HCT116 (cell line): ENCODE results near the gene COX6B2. TPM values are rescaled to one million over a fixed set of nuclear protein-coding genes. Genes with fewer than 3 reads are reported as not detected.

ENCODE experiments used
- ATAC-seq: fragments of 200-7000 bp; cut with Tn5 transposase; 2 replicates; pipeline ENCODE4 v1.9.1; 2020; ENCODE audit warnings: mild to moderate bottlenecking, moderate library complexity
- BruUV-seq: library from RNA; stranded (reverse); fragments of 400-500 nt; replicated peaks from 2 replicates; lab custom pipeline; 2021; lab: Mats Ljungman, UMichigan
- CTCF ChIA-PET: fragments of 300-600 bp; sonication (Branson Sonifier 250); formaldehyde crosslinking; loops from one replicate; lab custom pipeline; 2021; ENCODE audit warnings: antibody characterized with exemption; lab: Charles Lee
- POLR2A ChIA-PET: fragments of 300-600, 350-600 bp; sonication (Branson Sonifier 250); formaldehyde crosslinking; loops from one replicate; lab custom pipeline; 2021; ENCODE audit warnings: antibody characterized with exemption; lab: Charles Lee
- RAD21 ChIA-PET, 2 experiments: fragments of 300-600 bp; sonication (Branson Sonifier 250); formaldehyde crosslinking; loops; one replicate each; lab custom pipeline; 2023; ENCODE audit warnings: low total read pairs in 2 of 2; ENCODE audit not compliant: uncharacterized antibody in 2 of 2, unreplicated experiment in 2 of 2, low non-redundant PET in 1 of 2; lab: Charles Lee
- DNase-seq: peaks from one replicate; pipeline ENCODE4 v3.0.0-alpha.2; 2010; ENCODE audit warnings: low read depth, low spot score
- H2AFZ ChIP-seq: fragments of 200-600 bp; shearing (Covaris generic), sonication (generic); 2 replicates; pipeline ENCODE4 v1.6.1; 2017; ENCODE audit warnings: low read depth, mixed run types, mixed read lengths, antibody characterized with exemption, low read length; ENCODE audit not compliant: poor library complexity, severe bottlenecking
- H3K27ac ChIP-seq: 2 replicates; pipeline ENCODE4 v1.5.1; 2012; ENCODE audit warnings: low read depth, low read length
- H3K27me3 ChIP-seq: fragments of 200-600 bp; sonication (generic); 2 replicates; pipeline ENCODE4 v1.6.1; 2016; ENCODE audit warnings: mixed run types, low read length, mixed read lengths; ENCODE audit not compliant: insufficient read depth
- H3K36me3 ChIP-seq, 2 experiments: fragments of 200-500 bp in 1 of 2; fragments of 200-600 bp in 1 of 2; sonication (Bioruptor generic) in 1 of 2; sonication (generic) in 1 of 2; 2 replicates each; pipeline versions ENCODE4 v1.5.1 to v1.6.1; 2014 to 2016; ENCODE audit warnings: low read length in 2 of 2, inconsistent platforms in 1 of 2, mixed read lengths in 1 of 2, mixed run types in 1 of 2; ENCODE audit not compliant: insufficient read depth in 2 of 2, control insufficient read depth in 1 of 2
- H3K4me1 ChIP-seq, 2 experiments: fragments of 200-600 bp in 1 of 2; sonication (generic) in 1 of 2; 2 replicates each; pipeline versions ENCODE4 v1.5.1 to v1.6.1; 2012 to 2017; ENCODE audit warnings: low read length in 2 of 2, inconsistent platforms in 1 of 2, mild to moderate bottlenecking in 1 of 2, mixed read lengths in 1 of 2, mixed run types in 1 of 2, moderate library complexity in 1 of 2; ENCODE audit not compliant: insufficient read depth in 2 of 2, control insufficient read depth in 1 of 2
- H3K4me2 ChIP-seq: fragments of 200-600 bp; sonication (generic); 2 replicates; pipeline ENCODE4 v1.6.1; 2017; ENCODE audit warnings: mixed run types, low read length, mixed read lengths
- H3K4me3 ChIP-seq, 2 experiments: fragments of 200-600 bp in 1 of 2; sonication (generic) in 1 of 2; replicated peaks in 1 of 2; 2 replicates each; pipeline ENCODE4 v1.5.1; 2011 to 2016; ENCODE audit warnings: low read length in 2 of 2, control low read depth in 1 of 2, low read depth in 1 of 2, mild to moderate bottlenecking in 1 of 2, mixed read lengths in 1 of 2, mixed run types in 1 of 2
- H3K79me2 ChIP-seq: fragments of 200-600 bp; sonication (generic); 2 replicates; pipeline ENCODE4 v1.6.1; 2017; ENCODE audit warnings: mild to moderate bottlenecking, mixed run types, low read length, moderate library complexity, mixed read lengths; ENCODE audit not compliant: insufficient read depth
- H3K9ac ChIP-seq: fragments of 200-600 bp; sonication (generic); 2 replicates; pipeline ENCODE4 v1.6.1; 2016; ENCODE audit warnings: low read length, mixed read lengths
- H3K9me2 ChIP-seq: fragments of 200-600 bp; sonication (generic), shearing (Covaris generic); 2 replicates; pipeline ENCODE4 v1.6.1; 2017; ENCODE audit warnings: mixed run types, mild to moderate bottlenecking, moderate library complexity; ENCODE audit not compliant: insufficient read depth
- H3K9me3 ChIP-seq, 2 experiments: fragments of 200-500 bp in 1 of 2; fragments of 200-600 bp in 1 of 2; sonication (Bioruptor generic) in 1 of 2; sonication (generic) in 1 of 2; 2 replicates each; pipeline ENCODE4 v1.6.1; 2014 to 2017; ENCODE audit warnings: low read length in 2 of 2, mixed read lengths in 2 of 2, inconsistent platforms in 1 of 2, low read depth in 1 of 2, mild to moderate bottlenecking in 1 of 2, mixed run types in 1 of 2, moderate library complexity in 1 of 2; ENCODE audit not compliant: control insufficient read depth in 1 of 2, insufficient read depth in 1 of 2
- H4K20me1 ChIP-seq: fragments of 200-600 bp; sonication (generic), shearing (Covaris generic); 2 replicates; pipeline ENCODE4 v1.6.1; 2017; ENCODE audit warnings: mixed run types, mild to moderate bottlenecking, moderate library complexity; ENCODE audit not compliant: insufficient read depth
- CBX3 ChIP-seq: IDR thresholded peaks from 2 replicates; pipeline ENCODE4 v1.6.1; 2012; ENCODE audit warnings: low read depth
- CEBPB ChIP-seq: IDR thresholded peaks from 2 replicates; pipeline ENCODE4 v1.6.1; 2012; ENCODE audit warnings: low read depth
- CTCF ChIP-seq, 3 experiments: fragments of 200-600 bp in 1 of 3; sonication (generic) in 1 of 3; IDR thresholded peaks in 2 of 3; conservative IDR thresholded peaks in 1 of 3; 2 replicates each; pipeline ENCODE4 v1.5.1; 2012 to 2017; ENCODE audit warnings: low read depth in 2 of 3, low read length in 2 of 3, antibody characterized with exemption in 1 of 3, borderline replicate concordance in 1 of 3, control low read depth in 1 of 3, mild to moderate bottlenecking in 1 of 3, mixed read lengths in 1 of 3, mixed run types in 1 of 3, moderate library complexity in 1 of 3; ENCODE audit not compliant: insufficient read depth in 1 of 3
- ELF1 ChIP-seq: IDR thresholded peaks from 2 replicates; pipeline ENCODE4 v1.6.1; 2012; ENCODE audit warnings: low read depth, borderline replicate concordance
- EZH2 ChIP-seq: fragments of 200-600 bp; sonication (generic); IDR thresholded peaks from 2 replicates; pipeline ENCODE4 v1.6.1; 2017; ENCODE audit warnings: antibody characterized with exemption, mixed run types
- MAX ChIP-seq: IDR thresholded peaks from 2 replicates; pipeline ENCODE4 v1.6.1; 2012
- POLR2AphosphoS5 ChIP-seq: IDR thresholded peaks from 2 replicates; pipeline ENCODE4 v1.6.1; 2011; ENCODE audit warnings: mild to moderate bottlenecking, low read depth, low read length, moderate library complexity
- RAD21 ChIP-seq: IDR thresholded peaks from 2 replicates; pipeline ENCODE4 v1.6.1; 2012; ENCODE audit warnings: low read depth, mild to moderate bottlenecking
- SP1 ChIP-seq: IDR thresholded peaks from 2 replicates; pipeline ENCODE4 v1.6.1; 2012; ENCODE audit warnings: low read depth
- TCF7L2 ChIP-seq: IDR thresholded peaks from 2 replicates; pipeline ENCODE4 v1.7.0; 2011; ENCODE audit warnings: borderline replicate concordance, inconsistent platforms; ENCODE audit not compliant: insufficient read depth, insufficient read length; ENCODE audit errors: extremely low read depth
- YY1 ChIP-seq: IDR thresholded peaks from 2 replicates; pipeline ENCODE4 v1.6.1; 2011; ENCODE audit warnings: low read length, low read depth, moderate library complexity, mild to moderate bottlenecking; ENCODE audit not compliant: insufficient replicate concordance; ENCODE audit errors: extremely low read depth
- ZBTB33 ChIP-seq: IDR thresholded peaks from 2 replicates; pipeline ENCODE4 v1.6.1; 2011; ENCODE audit warnings: mild to moderate bottlenecking, low read length, moderate library complexity; ENCODE audit not compliant: insufficient replicate concordance; ENCODE audit errors: extremely low read depth
- ZFX ChIP-seq: fragments of 450-650 bp; IDR thresholded peaks from 2 replicates; pipeline ENCODE4 v1.6.1; 2017
- intact Hi-C: fragments of 100-400 bp; cut with micrococcal nuclease; formaldehyde crosslinking; loops from 2 replicates; pipeline ENCODE4 v1.10.0; 2022
- total RNA-seq: library from RNA; stranded (reverse); gene quantifications from one replicate; pipeline ENCODE4 v1.2.1, GENCODE V29; 2021; ENCODE audit not compliant: unreplicated experiment

COX6B2 gene
- total RNA-seq, 1 experiment from 2014 or later = 2.4 TPM

GRCh38 chr19:55347442-55348009 lies 7.0 kb downstream of the COX6B2 start:
- Histone ChIP-seq H3K9ac (no peak overlapping the region), H3K9me3 (no peaks in the 10 kb centered on the region), H2AFZ (no peak overlapping the region), H3K79me2 (no peaks in the 10 kb centered on the region)
- intact Hi-C loops = no loop called here
- RAD21 ChIA-PET = interaction anchor here in 1 of 2 experiments (0.7 kb wide), 1 partner anchor 20 kb away, joined by 4 read pairs; no protein-coding TSS in a partner anchor
- CTCF ChIA-PET = no interaction called here
- TF ChIP-seq CBX3 (no peak), TCF7L2 (no peak), RAD21 (no peak), CEBPB (no peak), EZH2 (no peak), SP1 (no peak), YY1 (no peak), ELF1 (no peak)
- TF ChIP-seq, all 23 proteins: peak for 0
- no peak for DNase-seq
- Histone ChIP-seq H3K27me3 (no peaks in the 10 kb centered on the region), H3K4me1 (peaks cover 8 to 36% of the 10 kb centered on the region in 2 experiments; a peak in 3 of 4 replicates), H3K27ac (no peak overlapping the region), H3K9me2 (no peaks in the 10 kb centered on the region), H3K36me3 (peaks cover under 1 to 3% of the 10 kb centered on the region in 2 experiments; a peak in 3 of 4 replicates), H3K4me2 (no peak overlapping the region), H4K20me1 (no peaks in the 10 kb centered on the region), H3K4me3 (no peak overlapping the region)
- no peak for ATAC-seq
- POLR2A ChIA-PET = no interaction called here
- no TSS peak for BruUV-seq

GRCh38 chr19:55346725-55347441 lies 7.6 kb downstream of the COX6B2 start:
- peaks cover 4 to 5% of the 10 kb centered on the region in 2 experiments; a peak in 3 of 4 replicates for H3K36me3 ChIP-seq
- no peak overlapping the region for H2AFZ ChIP-seq
- RAD21 ChIA-PET = no interaction called here
- no peaks in the 10 kb centered on the region for H3K9me2 ChIP-seq
- no peaks in the 10 kb centered on the region for H4K20me1 ChIP-seq
- H3K27me3 ChIP-seq = no peaks in the 10 kb centered on the region
- H3K9ac ChIP-seq = no peak overlapping the region
- POLR2A ChIA-PET = no interaction called here
- no peak overlapping the region for H3K4me2 ChIP-seq
- no peak overlapping the region for H3K4me3 ChIP-seq
- no peak overlapping the region; the same call in 1 of the 2 replicates for H3K27ac ChIP-seq
- no peaks in the 10 kb centered on the region for H3K79me2 ChIP-seq
- BruUV-seq = no TSS peak
- no peak for ATAC-seq
- H3K9me3 ChIP-seq = no peaks in the 10 kb centered on the region
- intact Hi-C loops = no loop called here
- H3K4me1 ChIP-seq = peaks cover 8 to 30% of the 10 kb centered on the region in 2 experiments; a peak in 3 of 4 replicates
- DNase-seq = no peak
- CTCF ChIA-PET = interaction anchor here (1.2 kb wide), 1 partner anchor 45 kb away, joined by 3 read pairs; no protein-coding TSS in a partner anchor
- TF ChIP-seq CEBPB = no peak
- no peak for TF ChIP-seq EZH2
- no peak for TF ChIP-seq ZFX
- TF ChIP-seq SP1 = no peak
- no peak for TF ChIP-seq POLR2AphosphoS5
- no peak for TF ChIP-seq MAX
- TF ChIP-seq ZBTB33 = no peak
- TF ChIP-seq CTCF (IDR thresholded peaks at IDR 0.05 in 2 of 3, conservative IDR thresholded peaks at IDR 0.05 in 1 of 3; ENCODE audit: borderline replicate concordance in 1 of 3, insufficient read depth in 1 of 3, low read depth in 2 of 3, low read length in 2 of 3) = no peak
